ENCODE results near the gene USP25. TPM values are rescaled to one million over a fixed set of nuclear protein-coding genes. Genes with fewer than 3 reads are reported as not detected.

USP25 gene
- total RNA-seq, 1 experiment from 2014 or later, result 26.1 TPM

- no TSS peak for BruUV-seq (replicated peaks)
- Histone ChIP-seq H3K27me3 (ENCODE audit: control insufficient read depth, insufficient read depth, low read length) (no peaks in the 10 kb centered on the region), H3K9me3 (ENCODE audit: control insufficient read depth, insufficient read depth, low read depth, low read length) (no peaks in the 10 kb centered on the region), H3K4me3 (ENCODE audit: low read depth in 2 of 2, low read length in 2 of 2) (no peak overlapping the region), H3K36me3 (ENCODE audit: control insufficient read depth, insufficient read depth, low read length) (no peaks in the 10 kb centered on the region), H3K4me1 (ENCODE audit: control insufficient read depth, insufficient read depth, low read length) (no peaks in the 10 kb centered on the region), H3K27ac (ENCODE audit: low read length) (no peak overlapping the region)
- ATAC-seq (no peak), DNase-seq (ENCODE audit: low read depth, low spot score) (no peak)
- TF ChIP-seq SIN3A (IDR thresholded peaks at IDR 0.05; ENCODE audit: borderline replicate concordance, insufficient read depth, low read depth, low read length) (no peak), POLR2AphosphoS5 (IDR thresholded peaks at IDR 0.05; ENCODE audit: low read depth, low read length) (no peak), TCF7L2 (IDR thresholded peaks at IDR 0.05; ENCODE audit: low read depth, low read length) (no peak), CTCF (IDR thresholded peaks at IDR 0.05) (no peak), REST (IDR thresholded peaks at IDR 0.05; ENCODE audit: insufficient read depth in 1 of 2, low read depth in 2 of 2, low read length in 1 of 2) (no peak)
- in situ Hi-C loops (cut with HindIII; ENCODE audit: low pct_unique_long_range_greater_than_20kb, low sequenced_read_pairs), result no loop called here
- intact Hi-C loops (cut with micrococcal nuclease; ENCODE audit: unreplicated experiment), result no loop called here
- POLR2A ChIA-PET, result no interaction called here
- CTCF ChIA-PET, result no interaction called here
Measured at GRCh38 chr21:15688016-15688415, 41.8 kb upstream of the USP25 start.

- TF ChIP-seq TCF7L2 (IDR thresholded peaks at IDR 0.05; ENCODE audit: low read depth, low read length), result no peak
- no peak for TF ChIP-seq REST (IDR thresholded peaks at IDR 0.05; ENCODE audit: insufficient read depth in 1 of 2, low read depth in 2 of 2, low read length in 1 of 2)
- TF ChIP-seq CTCF (IDR thresholded peaks at IDR 0.05), result no peak
- no peak for TF ChIP-seq SIN3A (IDR thresholded peaks at IDR 0.05; ENCODE audit: borderline replicate concordance, insufficient read depth, low read depth, low read length)
- no peak for TF ChIP-seq POLR2AphosphoS5 (IDR thresholded peaks at IDR 0.05; ENCODE audit: low read depth, low read length)
- no peak for ATAC-seq
- intact Hi-C loops (cut with micrococcal nuclease; ENCODE audit: unreplicated experiment) (no loop called here), in situ Hi-C loops (cut with HindIII; ENCODE audit: low pct_unique_long_range_greater_than_20kb, low sequenced_read_pairs) (no loop called here)
- H3K9me3 ChIP-seq (ENCODE audit: control insufficient read depth, insufficient read depth, low read depth, low read length), result no peaks in the 10 kb centered on the region
- CTCF ChIA-PET, result no interaction called here
- H3K4me1 ChIP-seq (ENCODE audit: control insufficient read depth, insufficient read depth, low read length), result no peaks in the 10 kb centered on the region
- H3K27me3 ChIP-seq (ENCODE audit: control insufficient read depth, insufficient read depth, low read length), result no peaks in the 10 kb centered on the region
- no peak for DNase-seq (ENCODE audit: low read depth, low spot score)
- H3K36me3 ChIP-seq (ENCODE audit: control insufficient read depth, insufficient read depth, low read length), result no peaks in the 10 kb centered on the region
- POLR2A ChIA-PET, result no interaction called here
- no TSS peak for BruUV-seq (replicated peaks)
- H3K27ac ChIP-seq (ENCODE audit: low read length), result no peak overlapping the region
- H3K4me3 ChIP-seq (ENCODE audit: low read depth in 2 of 2, low read length in 2 of 2), result no peak overlapping the region
Measured at GRCh38 chr21:15688809-15689208, 41.0 kb upstream of the USP25 start.

Measured in Panc1 (cell line).